Fibroblast of lung (primary cell): ENCODE data around the gene CEP41.

Source experiments
- CTCF ChIP-seq, 2 donors: IDR thresholded peaks in 1 of 2; conservative IDR thresholded peaks in 1 of 2; 1 replicate in 1 of 2; 2 replicates in 1 of 2; pipeline ENCODE4 v1.5.1; 2011 to 2012; ENCODE audit warnings: low read length in 2 of 2, control low read depth in 1 of 2, inconsistent platforms in 1 of 2, low read depth in 1 of 2, mild to moderate bottlenecking in 1 of 2
- EZH2 ChIP-seq: IDR thresholded peaks from 2 replicates; pipeline ENCODE4 v1.5.1; 2012; ENCODE audit warnings: low read length, control low read depth, mild to moderate bottlenecking; ENCODE audit errors: missing control alignments

DNA sequence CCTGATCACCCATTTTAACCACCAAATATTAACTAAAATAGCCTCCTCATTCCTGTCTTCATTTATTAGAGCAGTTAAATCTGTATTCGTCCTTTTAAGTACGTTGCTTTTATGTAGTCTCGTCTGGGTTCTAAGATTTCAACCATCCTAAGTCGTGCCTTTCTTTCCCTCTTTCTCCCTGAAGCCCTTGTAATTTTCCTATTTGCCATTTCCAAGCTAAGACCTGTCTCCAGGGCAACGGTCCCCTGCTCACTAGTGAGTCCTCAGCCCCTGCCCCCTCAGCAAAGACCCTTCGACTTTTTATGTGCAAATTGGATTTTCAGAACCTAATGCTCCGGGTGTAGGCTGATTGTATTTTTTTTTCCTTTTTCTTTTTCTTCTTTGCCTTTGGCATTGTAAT lies 35.0 kb upstream of the CEP41 start:
- TF ChIP-seq CTCF (conservative IDR thresholded peaks at IDR 0.05 in 1 of 2, IDR thresholded peaks at IDR 0.05 in 1 of 2; ENCODE audit: low read depth in 1 of 2, low read length in 2 of 2) (no peak), EZH2 (no peak)
